OCI-LY1 (cell line): Measurements from ENCODE around the gene CTNNA1.

ENCODE experiments used
- H2AFZ ChIP-seq: fragments of 200-600 bp; sonication (generic), shearing (Covaris generic); 2 replicates; pipeline ENCODE4 v1.6.0; 2014; ENCODE audit warnings: antibody characterized with exemption, mild to moderate bottlenecking, low read length
- H3F3A ChIP-seq: fragments of 200-600 bp; sonication (generic), shearing (Covaris generic); 2 replicates; pipeline ENCODE4 v1.6.0; 2014; ENCODE audit warnings: mild to moderate bottlenecking, antibody characterized with exemption, low read length, moderate library complexity; ENCODE audit not compliant: insufficient read depth
- H3K27ac ChIP-seq: fragments of 200-600 bp; sonication (generic); 2 replicates; pipeline ENCODE4 v1.5.1; 2014; ENCODE audit warnings: low read length, mixed run types, mild to moderate bottlenecking, low read depth; ENCODE audit not compliant: poor library complexity, severe bottlenecking
- H3K27me3 ChIP-seq: fragments of 200-600 bp; sonication (generic); 2 replicates; pipeline ENCODE4 v1.6.0; 2014; ENCODE audit warnings: antibody characterized with exemption, mild to moderate bottlenecking, low read length, moderate library complexity; ENCODE audit not compliant: insufficient read depth
- H3K36me3 ChIP-seq: fragments of 200-600 bp; sonication (generic); 2 replicates; pipeline ENCODE4 v1.6.1; 2014; ENCODE audit warnings: mild to moderate bottlenecking, antibody characterized with exemption, low read length, moderate library complexity, mixed read lengths; ENCODE audit not compliant: insufficient read depth
- H3K4me1 ChIP-seq: fragments of 200-600 bp; sonication (generic); 2 replicates; pipeline ENCODE4 v1.5.1; 2014; ENCODE audit warnings: mild to moderate bottlenecking, low read length, moderate library complexity; ENCODE audit not compliant: insufficient read depth, severe bottlenecking
- H3K4me2 ChIP-seq: fragments of 200-600 bp; sonication (generic), shearing (Covaris generic); 2 replicates; pipeline ENCODE4 v1.6.1; 2014; ENCODE audit warnings: low read length
- H3K4me3 ChIP-seq: fragments of 200-600 bp; sonication (generic); 2 replicates; pipeline ENCODE4 v1.5.1; 2014; ENCODE audit warnings: low read length, low read depth, mild to moderate bottlenecking, mixed read lengths; ENCODE audit not compliant: poor library complexity, severe bottlenecking
- H3K79me2 ChIP-seq: fragments of 200-600 bp; shearing (Covaris generic); 2 replicates; pipeline ENCODE4 v1.6.1; 2016; ENCODE audit warnings: mixed run types, low read length, mixed read lengths; ENCODE audit not compliant: insufficient read depth
- H3K9ac ChIP-seq: fragments of 200-600 bp; sonication (generic), shearing (Covaris generic); 2 replicates; pipeline ENCODE4 v1.6.1; 2014; ENCODE audit warnings: mild to moderate bottlenecking, low read length, mixed read lengths
- H3K9me2 ChIP-seq: fragments of 200-600 bp; sonication (generic), shearing (Covaris generic); 2 replicates; pipeline ENCODE4 v1.6.1; 2014; ENCODE audit warnings: low read depth, mild to moderate bottlenecking, low read length, mixed read lengths
- H3K9me3 ChIP-seq: fragments of 200-600 bp; shearing (Covaris generic); 2 replicates; pipeline ENCODE4 v1.6.1; 2014; ENCODE audit warnings: low read length, mixed read lengths
- H4K20me1 ChIP-seq: fragments of 200-600 bp; sonication (generic), shearing (Covaris generic); 2 replicates; pipeline ENCODE4 v1.6.0; 2016; ENCODE audit warnings: mild to moderate bottlenecking, low read length; ENCODE audit not compliant: insufficient read depth
- EZH2 ChIP-seq: fragments of 200-600 bp; sonication (generic), shearing (Covaris generic); IDR thresholded peaks from 2 replicates; pipeline ENCODE4 v1.8.0; 2017; ENCODE audit warnings: borderline replicate concordance, mixed run types, mild to moderate bottlenecking, antibody characterized with exemption, low read length, moderate library complexity, mixed read lengths
- TF ChIP-seq, protein P1 (sequence below): fragments of 200-600 bp; sonication (generic), shearing (Covaris generic); IDR thresholded peaks from 2 replicates; pipeline ENCODE4 v1.5.1; 2017; ENCODE audit warnings: mild to moderate bottlenecking, antibody characterized with exemption, low read length, moderate library complexity, mixed read lengths

The CTNNA1 gene

DNA sequence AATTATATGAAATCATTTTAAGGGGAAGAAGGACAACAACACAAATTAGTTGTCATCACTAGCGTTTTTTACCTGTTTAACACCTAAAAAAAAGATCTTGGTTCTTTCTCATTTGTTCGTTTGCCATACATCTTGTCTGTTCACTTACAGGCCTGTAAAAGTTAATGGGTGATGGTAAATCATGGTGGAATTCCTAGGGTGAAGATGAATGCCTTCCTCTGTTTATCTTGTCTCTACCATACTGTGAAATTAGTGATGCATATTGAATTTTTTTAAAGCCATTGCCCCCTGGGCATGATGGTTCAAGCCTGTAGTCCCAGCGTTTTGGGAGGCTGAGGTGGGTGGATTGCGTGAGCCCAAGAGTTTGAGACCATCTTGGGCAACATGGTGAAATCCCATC is 75.3 kb downstream of the CTNNA1 start:
- Histone ChIP-seq H3K27ac (no peak overlapping the region), H3K4me1 (no peaks in the 10 kb centered on the region), H2AFZ (no peak overlapping the region), H4K20me1 (no peaks in the 10 kb centered on the region), H3F3A (no peaks in the 10 kb centered on the region), H3K9me2 (no peaks in the 10 kb centered on the region), H3K79me2 (no peaks in the 10 kb centered on the region), H3K27me3 (no peaks in the 10 kb centered on the region), H3K4me2 (no peak overlapping the region), H3K36me3 (no peaks in the 10 kb centered on the region; the same call in 1 of the 2 replicates), H3K9me3 (no peaks in the 10 kb centered on the region), H3K9ac (no peak overlapping the region), H3K4me3 (no peak overlapping the region)
- TF ChIP-seq, protein P1, sequence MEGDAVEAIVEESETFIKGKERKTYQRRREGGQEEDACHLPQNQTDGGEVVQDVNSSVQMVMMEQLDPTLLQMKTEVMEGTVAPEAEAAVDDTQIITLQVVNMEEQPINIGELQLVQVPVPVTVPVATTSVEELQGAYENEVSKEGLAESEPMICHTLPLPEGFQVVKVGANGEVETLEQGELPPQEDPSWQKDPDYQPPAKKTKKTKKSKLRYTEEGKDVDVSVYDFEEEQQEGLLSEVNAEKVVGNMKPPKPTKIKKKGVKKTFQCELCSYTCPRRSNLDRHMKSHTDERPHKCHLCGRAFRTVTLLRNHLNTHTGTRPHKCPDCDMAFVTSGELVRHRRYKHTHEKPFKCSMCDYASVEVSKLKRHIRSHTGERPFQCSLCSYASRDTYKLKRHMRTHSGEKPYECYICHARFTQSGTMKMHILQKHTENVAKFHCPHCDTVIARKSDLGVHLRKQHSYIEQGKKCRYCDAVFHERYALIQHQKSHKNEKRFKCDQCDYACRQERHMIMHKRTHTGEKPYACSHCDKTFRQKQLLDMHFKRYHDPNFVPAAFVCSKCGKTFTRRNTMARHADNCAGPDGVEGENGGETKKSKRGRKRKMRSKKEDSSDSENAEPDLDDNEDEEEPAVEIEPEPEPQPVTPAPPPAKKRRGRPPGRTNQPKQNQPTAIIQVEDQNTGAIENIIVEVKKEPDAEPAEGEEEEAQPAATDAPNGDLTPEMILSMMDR: no peak
- TF ChIP-seq EZH2: no peak

DNA sequence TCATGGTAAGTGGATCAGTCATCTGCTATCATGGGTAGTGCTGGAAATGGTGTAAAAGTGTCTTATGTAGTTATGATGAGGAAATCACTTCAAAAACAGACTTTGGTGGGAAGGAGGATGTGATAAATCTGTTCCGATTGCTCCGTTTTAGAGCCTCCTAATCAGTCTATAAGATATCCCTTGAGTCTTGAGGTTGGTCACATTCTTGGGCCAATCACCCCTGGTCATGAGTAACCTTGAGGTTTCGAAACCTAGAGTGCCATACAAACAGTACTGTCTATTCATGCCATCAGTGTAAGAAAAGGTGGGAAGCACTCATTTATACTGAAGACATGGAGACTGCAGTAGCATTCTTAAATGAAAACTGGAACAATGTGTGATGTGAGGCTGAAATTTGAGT is 76.1 kb downstream of the CTNNA1 start:
- no peaks in the 10 kb centered on the region; the same call in 1 of the 2 replicates for H3K36me3 ChIP-seq
- H3F3A ChIP-seq: no peaks in the 10 kb centered on the region
- H3K79me2 ChIP-seq: no peaks in the 10 kb centered on the region
- no peaks in the 10 kb centered on the region for H4K20me1 ChIP-seq
- no peaks in the 10 kb centered on the region for H3K9me2 ChIP-seq
- no peaks in the 10 kb centered on the region for H3K4me1 ChIP-seq
- no peak overlapping the region for H3K27ac ChIP-seq
- H3K27me3 ChIP-seq: no peaks in the 10 kb centered on the region
- H2AFZ ChIP-seq: no peak overlapping the region
- TF ChIP-seq EZH2: no peak
- H3K4me2 ChIP-seq: no peak overlapping the region
- H3K9ac ChIP-seq: no peak overlapping the region
- H3K9me3 ChIP-seq: no peaks in the 10 kb centered on the region
- H3K4me3 ChIP-seq: no peak overlapping the region

DNA sequence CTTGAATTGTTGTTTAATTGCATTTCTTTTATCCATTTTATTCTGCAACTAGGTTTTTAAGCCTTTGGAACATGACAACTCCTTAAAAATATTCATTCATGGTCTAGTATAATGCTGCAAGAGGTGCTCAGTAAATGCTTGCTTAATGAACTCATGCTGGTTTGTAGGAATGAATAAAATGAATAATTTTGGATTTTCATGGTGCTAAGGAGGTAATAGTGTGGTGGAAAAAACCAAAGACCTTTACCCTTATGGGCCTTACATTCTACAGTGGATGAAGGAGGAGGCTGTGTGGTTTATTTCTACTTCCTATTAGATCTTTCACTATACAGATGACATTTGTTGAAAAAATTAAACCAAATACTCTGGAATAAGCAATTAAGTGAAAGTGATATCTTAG is 78.5 kb downstream of the CTNNA1 start:
- no peak overlapping the region for H3K27ac ChIP-seq
- no peaks in the 10 kb centered on the region for H3K4me1 ChIP-seq
- H3K4me2 ChIP-seq: no peak overlapping the region
- no peaks in the 10 kb centered on the region for H4K20me1 ChIP-seq
- no peaks in the 10 kb centered on the region for H3K9me3 ChIP-seq
- no peaks in the 10 kb centered on the region for H3K27me3 ChIP-seq
- no peak overlapping the region for H2AFZ ChIP-seq
- H3K79me2 ChIP-seq: no peaks in the 10 kb centered on the region
- no peak overlapping the region for H3K9ac ChIP-seq
- no peaks in the 10 kb centered on the region; the same call in 1 of the 2 replicates for H3K36me3 ChIP-seq
- TF ChIP-seq EZH2: no peak
- TF ChIP-seq, protein P1: no peak
- no peak overlapping the region for H3K4me3 ChIP-seq
- no peaks in the 10 kb centered on the region for H3K9me2 ChIP-seq
- no peaks in the 10 kb centered on the region for H3F3A ChIP-seq

DNA sequence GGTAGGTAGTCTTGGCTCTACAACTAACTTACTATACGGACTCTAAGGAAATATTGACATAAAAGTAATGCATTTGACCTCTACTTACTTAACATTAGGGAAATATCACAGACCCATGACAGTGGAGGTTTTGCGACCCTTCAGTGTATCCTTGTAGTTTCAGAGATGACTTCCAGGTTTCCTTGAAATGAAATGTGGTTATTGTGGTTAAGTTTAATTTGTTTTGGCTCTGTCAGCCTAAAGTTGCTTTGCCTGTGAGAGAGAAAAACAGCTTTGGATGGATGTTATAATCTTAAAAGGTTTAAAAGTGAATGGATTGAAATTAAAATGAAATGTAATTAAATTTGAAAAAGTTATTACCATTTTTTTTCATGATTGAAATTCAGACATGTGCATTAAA is 79.0 kb downstream of the CTNNA1 start:
- Histone ChIP-seq H3K4me2 (no peak overlapping the region), H3K9me2 (no peaks in the 10 kb centered on the region), H3F3A (no peaks in the 10 kb centered on the region)

More for the DNA sequence above, 79.0 kb downstream of the CTNNA1 start:
- Histone ChIP-seq H3K27me3 (no peaks in the 10 kb centered on the region), H4K20me1 (no peaks in the 10 kb centered on the region), H3K4me3 (no peak overlapping the region), H3K9me3 (no peaks in the 10 kb centered on the region), H3K27ac (no peak overlapping the region), H2AFZ (no peak overlapping the region), H3K36me3 (no peaks in the 10 kb centered on the region; the same call in 1 of the 2 replicates), H3K9ac (no peak overlapping the region), H3K79me2 (no peaks in the 10 kb centered on the region), H3K4me1 (no peaks in the 10 kb centered on the region)
- TF ChIP-seq, protein P1: no peak
- TF ChIP-seq EZH2: no peak
